ENCODE data around the gene GPR17.

The GPR17 gene

GRCh38 chr2:127670055-127670956 is 24.4 kb downstream of the GPR17 start:
- no peak overlapping the region for H3K4me3 ChIP-seq
- TF ChIP-seq CTCF (IDR thresholded peaks at IDR 0.05): no peak
- no peaks in the 10 kb centered on the region for H3K27me3 ChIP-seq

DNA sequence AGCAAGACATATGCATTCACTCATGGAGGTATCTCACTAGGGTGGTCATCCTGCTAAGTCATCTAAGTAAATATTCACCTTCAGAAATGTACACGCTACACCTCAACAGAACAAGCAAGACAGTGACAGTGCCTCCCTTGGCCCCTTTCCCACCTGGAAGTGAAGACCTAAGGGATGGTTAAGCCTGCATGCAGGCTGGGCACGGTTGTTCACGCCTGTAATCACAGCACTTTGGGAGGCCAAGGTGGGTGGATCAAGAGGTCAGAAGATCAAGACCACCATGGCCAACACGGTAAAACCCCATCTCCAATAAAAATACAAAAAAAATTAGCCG is 25.0 kb downstream of the GPR17 start:
- intact Hi-C loops (cut with DNase I; ENCODE audit: low total_unique reads): loop anchor here (10.0 kb wide), 1 partner anchor 286 kb away; the partner anchor contains the start of gene MAP3K2
- peak overlapping the region in 1 of 2 donors; percentile 97 for H3K4me3 ChIP-seq
- no peaks in the 10 kb centered on the region for H3K36me3 ChIP-seq
- no peak for TF ChIP-seq CTCF (IDR thresholded peaks at IDR 0.05)
- no peak for DNase-seq
- peak overlapping the region; percentile 49 to 95 for H3K27ac ChIP-seq
- no peaks in the 10 kb centered on the region for H3K9me3 ChIP-seq
- peaks cover 0 to 70% (median 43%) of the 10 kb centered on the region in 4 donors for H3K4me1 ChIP-seq
- H3K27me3 ChIP-seq: no peaks in the 10 kb centered on the region

More at GRCh38 chr2:127670055-127670956, 24.4 kb downstream of the GPR17 start:
- H3K4me1 ChIP-seq: peaks cover 0 to 74% (median 45%) of the 10 kb centered on the region in 4 donors
- intact Hi-C loops (cut with DNase I; ENCODE audit: low total_unique reads): loop anchor here (10.0 kb wide), 1 partner anchor 286 kb away; the partner anchor contains the start of gene MAP3K2
- peak overlapping the region; percentile 49 to 95 for H3K27ac ChIP-seq
- no peak for DNase-seq
- no peaks in the 10 kb centered on the region for H3K36me3 ChIP-seq
- H3K9me3 ChIP-seq: no peaks in the 10 kb centered on the region

DNA sequence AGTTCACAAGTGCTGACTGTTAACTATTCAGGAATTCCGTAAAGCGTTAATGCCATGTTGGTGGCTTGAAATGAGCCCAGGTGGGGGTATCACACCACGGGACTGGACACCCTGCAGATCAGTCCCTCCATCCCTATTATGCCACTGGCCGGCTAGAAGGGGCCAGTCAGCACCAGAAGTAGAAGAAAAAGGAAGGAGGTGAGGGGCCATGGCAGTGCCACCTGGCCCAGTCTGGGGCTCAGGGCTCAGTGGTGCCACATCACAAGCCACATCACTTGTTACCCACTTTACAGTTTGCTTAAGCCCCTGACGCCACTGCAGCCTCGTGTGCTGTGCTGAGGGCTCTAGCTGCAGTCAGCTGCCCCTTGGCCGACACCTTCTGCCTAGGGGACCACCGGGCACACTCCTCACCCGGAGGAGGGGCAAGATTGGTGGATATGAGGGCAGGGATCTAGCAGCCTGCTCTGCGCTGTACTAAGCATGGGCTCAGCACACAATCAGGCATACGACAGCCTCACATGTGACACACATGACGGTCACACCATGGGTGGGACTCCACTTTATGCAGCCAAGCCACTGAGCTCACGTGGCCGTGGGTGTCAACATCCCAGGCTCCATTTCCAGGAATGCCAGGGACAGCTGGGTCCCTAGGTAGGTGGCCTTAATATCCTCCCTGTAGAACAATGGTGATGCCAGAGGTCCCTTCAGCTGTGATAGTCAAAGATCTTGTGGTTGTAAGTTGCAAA is 25.8 kb downstream of the GPR17 start:
- H3K27ac ChIP-seq: peak overlapping the region; percentile 93 to 95
- peak overlapping the region; percentile 89 to 97 for H3K4me3 ChIP-seq
- no peaks in the 10 kb centered on the region for H3K27me3 ChIP-seq
- no peaks in the 10 kb centered on the region for H3K36me3 ChIP-seq
- peaks cover 0 to 70% (median 47%) of the 10 kb centered on the region in 4 donors for H3K4me1 ChIP-seq
- no peak for DNase-seq
- intact Hi-C loops (cut with DNase I; ENCODE audit: low total_unique reads): loop anchor here (10.0 kb wide), 1 partner anchor 287 kb away; the partner anchor contains the start of gene MAP3K2
- no peak for TF ChIP-seq CTCF (IDR thresholded peaks at IDR 0.05)
- no peaks in the 10 kb centered on the region for H3K9me3 ChIP-seq

DNA sequence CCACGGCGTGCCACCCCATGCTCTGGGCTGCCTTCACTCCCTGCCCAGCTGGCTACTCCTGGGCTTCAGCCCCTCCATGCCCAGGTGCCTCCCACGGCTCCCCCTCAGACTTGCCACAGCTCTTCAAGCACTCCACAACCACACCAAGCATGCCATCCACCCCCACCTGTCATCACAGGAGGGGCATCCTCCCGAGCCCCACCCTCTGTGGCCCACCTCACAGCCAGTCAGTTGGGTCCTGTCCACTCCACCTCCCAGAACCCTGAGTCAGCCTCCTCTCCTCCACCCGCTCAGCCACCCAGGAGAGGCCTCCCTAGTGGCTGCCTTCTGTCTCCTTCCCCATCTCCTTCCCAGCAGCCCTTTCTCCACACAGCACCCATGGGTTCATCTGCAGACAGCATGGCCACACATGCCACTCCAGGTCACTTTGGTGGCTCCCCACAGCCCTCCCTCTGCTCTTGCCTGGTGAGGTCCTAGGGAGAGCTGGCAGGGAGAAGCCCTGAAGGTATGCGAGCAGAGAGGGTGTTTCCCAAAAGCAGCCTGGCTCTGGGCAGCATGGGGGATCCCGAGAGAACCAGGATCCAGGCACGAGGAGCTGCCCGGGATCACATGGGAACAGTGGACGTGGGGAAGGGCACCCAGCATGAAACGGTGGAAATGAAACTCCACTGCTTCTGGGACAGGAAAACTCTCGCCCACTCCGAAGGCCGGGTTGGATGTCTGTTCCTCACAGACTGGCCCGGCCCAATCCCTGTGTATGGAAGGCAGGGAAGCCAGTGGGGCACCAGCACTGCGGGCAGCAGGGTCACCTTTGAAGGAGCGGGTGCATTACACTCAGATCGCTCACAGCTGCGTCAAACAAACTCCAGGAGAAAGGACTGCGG is 26.6 kb downstream of the GPR17 start:
- Histone ChIP-seq H3K27ac (peak overlapping the region; percentile 93 to 95), H3K36me3 (no peaks in the 10 kb centered on the region), H3K4me1 (peaks cover 0 to 71% (median 52%) of the 10 kb centered on the region in 4 donors), H3K9me3 (no peaks in the 10 kb centered on the region), H3K27me3 (no peaks in the 10 kb centered on the region), H3K4me3 (peak overlapping the region; percentile 89 to 97)
- peak in 1 of 2 donors; percentile 81 for DNase-seq
- intact Hi-C loops (cut with DNase I; ENCODE audit: low total_unique reads): loop anchor here (10.0 kb wide), 1 partner anchor 288 kb away; the partner anchor contains the start of gene MAP3K2
- no peak for TF ChIP-seq CTCF (IDR thresholded peaks at IDR 0.05)

Measured in tibial artery (tissue), 4 donors.